Activated T-helper 1 cell treated with anti-CD3 and anti-CD28 coated beads, Interleukin-12 subunit alpha, Interleukin-12 subunit beta, Interleukin-2, Interleukin-4 antibody, amounts not matched to agents 30 ng/mL and 10 ng/mL and 1 ng/mL, durations not matched to agents 14 hours and 24 hours and 36 hours (primary cell): ENCODE measurements around the gene ICA1. TPM values are rescaled to one million over a fixed set of nuclear protein-coding genes. Genes with fewer than 3 reads are reported as not detected.
"Not testable (repeated sequence)": the region's sequence is repeated elsewhere in the genome, so short reads cannot be mapped to it uniquely, and the experiment has no call there.

Source experiments
- DNase-seq: peaks from one replicate; pipeline ENCODE4 v3.0.0; 2021; ENCODE audit warnings: low spot score
- H3K27ac Mint-ChIP-seq: one replicate; pipeline ENCODE4 v1.8.0; 2021; ENCODE audit warnings: mild to moderate bottlenecking, mixed read lengths
- H3K27me3 Mint-ChIP-seq: one replicate; pipeline ENCODE4 v1.8.0; 2022; ENCODE audit warnings: mild to moderate bottlenecking, moderate library complexity, mixed read lengths; ENCODE audit not compliant: insufficient read depth
- H3K36me3 Mint-ChIP-seq: one replicate; pipeline ENCODE4 v1.8.0; 2021; ENCODE audit warnings: low read depth, mixed read lengths
- H3K4me1 Mint-ChIP-seq: one replicate; pipeline ENCODE4 v1.8.0; 2021; ENCODE audit warnings: low read depth, mixed read lengths
- H3K4me3 Mint-ChIP-seq: one replicate; pipeline ENCODE4 v1.8.0; 2021; ENCODE audit warnings: mild to moderate bottlenecking, moderate library complexity, mixed read lengths
- H3K9me3 Mint-ChIP-seq: one replicate; pipeline ENCODE4 v1.8.0; 2021; ENCODE audit warnings: mixed read lengths
- intact Hi-C: fragments of 100-400 bp; cut with micrococcal nuclease; formaldehyde crosslinking; loops from one replicate; pipeline ENCODE4 v1.15.1; 2024
- total RNA-seq: library from RNA; stranded (reverse); gene quantifications from 2 replicates; pipeline ENCODE4 v1.2.3, GENCODE V29; 2022

ICA1 gene
- total RNA-seq, 1 donor from 2014 or later: 1.9 TPM

DNA sequence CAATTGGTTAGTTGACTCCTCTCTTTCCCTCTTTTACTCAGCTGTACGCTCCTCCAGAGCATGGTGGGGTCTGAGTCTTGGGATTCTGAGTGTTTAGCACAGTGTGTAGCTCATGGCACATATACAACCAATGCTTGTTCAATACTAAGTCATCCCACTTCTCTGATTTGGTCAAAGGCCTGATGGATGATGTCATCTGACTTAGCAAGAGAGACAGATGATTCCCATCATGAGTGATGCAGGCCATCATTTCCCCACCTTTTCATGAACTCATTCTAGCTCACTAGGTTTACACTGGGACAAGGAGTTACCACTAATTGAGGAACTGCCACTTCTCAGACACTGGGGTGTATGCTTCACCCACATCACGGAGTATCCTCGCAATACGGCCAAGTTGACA lies 3.8 kb downstream of the ICA1 start:
- H3K36me3 Mint-ChIP-seq: no peaks in the 10 kb centered on the region
- H3K9me3 Mint-ChIP-seq: no peaks in the 10 kb centered on the region
- DNase-seq: no peak
- peaks cover 22% of the 10 kb centered on the region for H3K27me3 Mint-ChIP-seq
- intact Hi-C loops: no loop called here
- H3K27ac Mint-ChIP-seq: no peak overlapping the region
- no peak overlapping the region for H3K4me3 Mint-ChIP-seq
- H3K4me1 Mint-ChIP-seq: peaks cover 9% of the 10 kb centered on the region

DNA sequence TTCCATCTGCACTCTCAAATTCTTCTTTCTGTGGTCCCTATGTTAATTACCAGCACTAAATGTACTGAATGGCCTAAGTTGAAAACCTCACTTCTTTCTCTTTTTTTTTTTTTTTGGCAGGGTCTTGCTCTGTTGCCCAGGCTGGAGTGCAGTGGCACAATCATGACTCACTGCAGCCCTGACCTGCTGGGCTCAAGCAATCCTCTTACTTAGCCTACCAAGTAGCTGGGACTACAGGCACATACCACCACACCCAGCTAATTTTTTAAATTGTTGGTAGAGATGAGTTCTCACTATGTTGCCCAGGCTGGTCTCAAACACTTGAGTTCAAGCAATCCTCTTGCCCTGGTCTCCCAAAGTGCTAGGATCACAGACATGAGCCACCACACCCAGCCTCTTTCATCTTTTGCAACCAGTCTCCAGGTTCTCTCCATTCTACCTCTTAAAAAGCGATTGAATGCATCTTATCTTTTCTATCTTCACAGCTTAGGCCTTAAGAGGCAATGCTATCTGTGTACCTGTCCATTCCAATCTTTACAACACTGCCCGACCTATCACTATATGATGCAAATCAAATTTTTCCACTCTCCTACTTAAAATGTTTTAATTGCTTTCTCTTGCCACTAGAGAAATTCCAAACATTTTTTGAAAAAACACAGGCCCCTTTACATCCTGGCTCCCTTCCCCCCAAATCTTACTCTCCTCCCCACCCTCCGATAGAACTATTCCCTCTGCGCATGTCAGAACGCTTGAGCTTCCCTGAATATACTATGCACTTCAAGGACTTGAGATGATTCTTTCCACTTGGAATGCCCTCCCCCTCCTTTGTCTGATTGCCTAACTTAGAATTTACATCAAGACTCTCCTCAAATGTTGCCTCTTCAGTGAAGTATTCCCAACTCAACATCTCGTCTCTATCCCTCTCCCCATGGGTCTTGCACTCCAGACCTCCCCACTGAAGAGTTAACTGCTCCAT lies 6.0 kb downstream of the ICA1 start:
- intact Hi-C loops: no loop called here
- Mint-ChIP-seq H3K27me3 (peaks cover 9% of the 10 kb centered on the region), H3K4me1 (peaks cover 5% of the 10 kb centered on the region), H3K27ac (no peak overlapping the region), H3K9me3 (no peaks in the 10 kb centered on the region), H3K36me3 (no peaks in the 10 kb centered on the region), H3K4me3 (no peak overlapping the region)
- DNase-seq: no peak

DNA sequence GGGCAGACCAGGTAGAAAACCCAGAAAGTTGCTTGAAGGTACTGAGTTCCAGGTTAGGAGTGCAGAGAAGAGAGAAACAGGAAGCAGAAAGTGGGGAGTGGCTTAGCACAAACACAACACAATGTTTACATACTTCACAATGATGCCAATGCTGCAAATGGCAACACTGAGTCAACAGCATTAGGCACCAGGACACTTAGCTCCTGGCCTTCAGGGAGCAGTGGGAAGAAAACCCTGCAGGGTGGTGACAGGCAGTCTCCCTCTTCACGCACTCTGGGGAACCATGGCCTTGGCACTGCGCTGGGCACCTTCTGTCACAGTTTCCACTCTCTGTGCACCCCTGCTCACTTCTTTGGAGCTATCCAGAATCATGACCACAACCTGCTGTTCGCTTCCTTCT lies 7.3 kb downstream of the ICA1 start:
- intact Hi-C loops: no loop called here
- Mint-ChIP-seq H3K36me3 (no peaks in the 10 kb centered on the region), H3K9me3 (no peaks in the 10 kb centered on the region), H3K4me3 (no peak overlapping the region), H3K27ac (no peak overlapping the region), H3K4me1 (no peaks in the 10 kb centered on the region), H3K27me3 (peaks cover 3% of the 10 kb centered on the region)
- DNase-seq: no peak

DNA sequence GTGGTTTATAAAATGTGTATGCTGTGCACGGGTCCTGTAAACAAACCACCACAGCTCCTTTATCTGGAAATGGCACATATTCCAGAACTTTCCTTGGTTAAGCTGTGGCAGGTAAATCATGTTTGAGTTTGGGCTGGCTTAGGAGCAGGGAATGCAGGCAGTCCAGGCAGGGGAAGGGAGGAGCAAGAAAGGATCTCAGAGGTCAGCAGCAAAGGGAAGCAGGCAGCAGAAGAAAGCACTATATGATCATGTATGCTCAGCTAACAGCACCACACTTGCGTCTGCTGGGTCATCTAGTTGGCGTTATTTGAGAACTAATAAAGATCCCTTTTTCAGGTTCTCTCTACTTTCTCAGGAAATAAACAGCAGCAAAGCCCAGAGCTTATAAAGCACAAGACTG lies 7.8 kb downstream of the ICA1 start:
- Mint-ChIP-seq H3K4me3 (no peak overlapping the region), H3K9me3 (no peaks in the 10 kb centered on the region), H3K27me3 (peaks cover 3% of the 10 kb centered on the region), H3K27ac (no peak overlapping the region), H3K4me1 (no peaks in the 10 kb centered on the region), H3K36me3 (no peaks in the 10 kb centered on the region)
- intact Hi-C loops: no loop called here
- no peak for DNase-seq

DNA sequence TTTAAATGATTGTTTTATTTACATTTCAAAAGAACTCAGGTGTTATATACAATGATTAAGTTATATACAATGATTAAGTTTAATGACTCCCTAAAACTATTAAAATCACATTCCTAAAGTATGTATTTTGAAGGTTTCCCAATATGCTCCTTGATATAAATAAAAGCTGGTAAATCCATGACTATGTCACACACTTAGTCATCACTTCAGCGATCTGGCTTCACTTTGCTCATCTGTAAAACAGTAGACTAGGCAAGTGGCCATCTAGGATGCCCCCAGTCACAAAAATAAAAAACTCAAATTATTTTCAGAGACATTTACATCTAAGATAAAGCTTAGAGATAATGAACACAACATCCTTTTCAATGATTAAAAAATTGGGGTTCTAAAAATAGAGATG lies 10.8 kb downstream of the ICA1 start:
- intact Hi-C loops: no loop called here
- no peak for DNase-seq
- no peak overlapping the region for H3K27ac Mint-ChIP-seq
- H3K36me3 Mint-ChIP-seq: no peaks in the 10 kb centered on the region
- peaks cover 5% of the 10 kb centered on the region for H3K27me3 Mint-ChIP-seq
- no peak overlapping the region for H3K4me3 Mint-ChIP-seq
- no peaks in the 10 kb centered on the region for H3K9me3 Mint-ChIP-seq
- no peaks in the 10 kb centered on the region for H3K4me1 Mint-ChIP-seq

DNA sequence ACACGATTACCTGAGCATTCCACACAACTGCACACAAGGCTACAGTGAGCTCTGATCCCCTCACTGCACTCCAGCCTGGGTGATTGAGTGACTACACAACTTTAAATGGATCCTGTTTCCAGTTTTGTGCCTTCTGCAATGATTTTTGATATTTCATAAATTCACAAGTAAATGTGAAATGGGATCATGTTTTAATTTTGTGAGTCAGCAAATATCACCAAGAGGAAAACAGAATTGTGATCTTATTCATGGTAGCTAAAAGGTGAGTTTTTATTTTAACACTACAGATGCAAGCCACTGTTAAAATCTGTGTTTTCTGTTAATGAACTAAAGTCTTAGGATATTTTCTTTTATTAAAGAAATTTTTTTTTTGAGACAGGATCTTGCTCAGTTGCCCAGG lies 11.4 kb downstream of the ICA1 start:
- intact Hi-C loops: no loop called here
- H3K4me3 Mint-ChIP-seq: no peak overlapping the region
- no peak for DNase-seq
- H3K27me3 Mint-ChIP-seq: peaks cover 5% of the 10 kb centered on the region
- H3K9me3 Mint-ChIP-seq: no peaks in the 10 kb centered on the region
- H3K36me3 Mint-ChIP-seq: no peaks in the 10 kb centered on the region
- H3K4me1 Mint-ChIP-seq: no peaks in the 10 kb centered on the region
- H3K27ac Mint-ChIP-seq: no peak overlapping the region

DNA sequence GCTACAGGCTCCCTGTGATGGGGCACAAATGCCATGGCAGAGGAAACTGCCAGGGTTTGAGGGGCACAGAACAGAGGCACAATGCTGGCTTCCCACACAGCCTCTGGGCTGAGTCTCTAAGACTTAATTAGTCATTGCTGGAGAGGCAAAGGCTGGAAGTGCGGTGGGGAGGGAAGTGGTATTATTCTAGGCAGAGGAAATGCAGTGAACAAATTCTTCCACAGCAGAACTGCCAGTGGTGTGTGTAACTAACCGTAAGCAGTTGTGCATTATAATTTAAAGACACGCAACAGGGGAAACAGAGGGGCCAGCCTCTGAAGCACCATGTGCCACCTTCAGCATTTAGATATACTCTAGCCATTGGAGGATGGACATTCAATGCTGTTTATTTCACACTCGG lies 12.8 kb downstream of the ICA1 start:
- H3K4me1 Mint-ChIP-seq: no peaks in the 10 kb centered on the region
- intact Hi-C loops: no loop called here
- H3K27me3 Mint-ChIP-seq: peaks cover 3% of the 10 kb centered on the region
- no peaks in the 10 kb centered on the region for H3K36me3 Mint-ChIP-seq
- H3K4me3 Mint-ChIP-seq: no peak overlapping the region
- H3K9me3 Mint-ChIP-seq: no peaks in the 10 kb centered on the region
- H3K27ac Mint-ChIP-seq: no peak overlapping the region
- no peak for DNase-seq

DNA sequence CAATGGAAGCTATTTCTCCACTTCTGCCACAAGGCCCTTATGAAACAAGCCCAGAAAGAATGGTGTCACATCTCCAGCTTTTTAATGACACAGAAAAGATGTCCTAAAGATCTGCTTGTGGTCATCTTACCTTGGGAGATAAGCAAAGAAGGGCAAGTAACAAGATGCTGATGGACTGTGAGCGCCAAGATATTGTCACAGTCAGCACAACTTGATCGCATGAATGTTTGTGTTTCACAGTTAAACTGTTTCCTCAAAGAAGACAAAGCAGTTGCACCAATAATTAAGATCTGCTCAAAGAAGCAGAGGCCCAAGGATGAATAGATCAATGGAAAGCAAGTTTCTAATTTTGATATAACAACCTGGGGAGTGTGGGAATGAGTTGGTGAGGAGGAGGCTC lies 15.9 kb downstream of the ICA1 start:
- Mint-ChIP-seq H3K27me3 (peaks cover 3% of the 10 kb centered on the region), H3K4me1 (no peaks in the 10 kb centered on the region), H3K9me3 (no peaks in the 10 kb centered on the region), H3K27ac (no peak overlapping the region), H3K4me3 (no peak overlapping the region), H3K36me3 (no peaks in the 10 kb centered on the region)
- no peak for DNase-seq
- intact Hi-C loops: no loop called here

DNA sequence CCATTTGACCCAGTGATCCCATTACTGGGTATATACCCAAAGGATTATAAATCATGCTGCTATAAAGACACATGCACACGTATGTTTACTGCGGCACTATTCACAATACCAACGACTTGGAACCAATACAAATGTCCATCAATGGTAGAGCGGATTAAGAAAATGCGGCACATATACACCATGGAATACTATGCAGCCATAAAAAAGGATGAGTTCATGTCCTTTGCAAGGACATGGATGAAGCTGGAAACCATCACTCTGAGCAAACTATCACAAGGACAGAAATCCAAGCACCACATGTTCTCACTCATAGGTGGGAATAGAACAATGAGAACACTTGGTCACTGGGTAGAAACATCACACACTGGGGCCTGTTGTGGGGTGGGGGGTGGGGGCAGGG lies 16.9 kb downstream of the ICA1 start:
- H3K27me3 Mint-ChIP-seq: peaks cover 12% of the 10 kb centered on the region
- H3K36me3 Mint-ChIP-seq, DNase-seq, H3K27ac Mint-ChIP-seq, H3K4me3 Mint-ChIP-seq, H3K9me3 Mint-ChIP-seq, intact Hi-C loops, H3K4me1 Mint-ChIP-seq: not testable (repeated sequence)

DNA sequence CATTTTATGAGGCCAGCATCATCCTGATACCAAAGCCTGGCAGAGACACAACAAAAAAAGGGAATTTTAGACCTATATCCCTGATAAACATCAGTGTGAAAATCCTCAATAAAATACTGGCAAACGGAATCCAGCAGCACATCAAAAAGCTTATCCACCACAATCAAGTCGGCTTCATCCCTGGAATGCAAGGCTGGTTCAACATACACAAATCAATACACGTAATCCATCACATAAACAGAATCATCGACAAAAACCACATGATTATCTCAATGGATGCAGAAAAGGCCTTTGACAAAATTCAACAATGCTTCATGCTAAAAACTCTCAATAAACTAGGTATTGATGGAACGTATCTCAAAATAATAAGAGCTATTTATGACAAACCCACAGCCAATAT lies 18.9 kb downstream of the ICA1 start:
- H3K27ac Mint-ChIP-seq, H3K4me1 Mint-ChIP-seq, H3K4me3 Mint-ChIP-seq, intact Hi-C loops, H3K36me3 Mint-ChIP-seq, H3K9me3 Mint-ChIP-seq, DNase-seq: not testable (repeated sequence)
- H3K27me3 Mint-ChIP-seq: peaks cover 12% of the 10 kb centered on the region

DNA sequence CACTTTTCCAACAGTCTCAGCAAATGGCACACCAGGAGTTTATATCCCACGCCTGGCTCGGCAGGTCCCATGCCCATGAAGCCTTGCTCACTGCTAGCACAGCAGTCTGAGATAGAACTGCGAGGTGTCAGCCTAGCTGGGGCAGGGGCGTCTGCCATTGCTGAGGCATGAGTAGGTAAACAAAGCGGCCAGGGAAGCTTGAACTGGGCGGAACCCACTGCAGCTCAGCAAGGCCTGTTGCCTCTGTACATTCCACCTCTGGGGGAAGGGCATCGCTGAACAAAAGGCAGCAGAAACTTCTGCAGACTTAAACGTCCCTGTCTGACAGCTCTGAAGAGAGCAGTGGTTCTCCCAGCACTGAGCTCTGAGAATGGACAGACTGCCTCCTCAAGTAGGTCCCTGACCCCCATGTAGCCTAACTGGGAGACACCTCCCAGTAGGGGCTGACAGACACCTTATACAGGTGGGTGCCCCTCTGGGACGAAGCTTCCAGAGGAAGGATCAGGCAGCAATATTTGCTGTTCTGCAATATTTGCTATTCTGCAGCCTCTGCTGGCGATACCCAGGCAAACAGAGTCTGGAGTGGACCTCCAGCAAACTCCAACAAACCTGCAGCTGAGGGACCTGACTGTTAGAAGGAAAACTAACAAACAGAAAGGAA lies 22.1 kb downstream of the ICA1 start:
- not testable (repeated sequence) for H3K4me3 Mint-ChIP-seq, H3K4me1 Mint-ChIP-seq

DNA sequence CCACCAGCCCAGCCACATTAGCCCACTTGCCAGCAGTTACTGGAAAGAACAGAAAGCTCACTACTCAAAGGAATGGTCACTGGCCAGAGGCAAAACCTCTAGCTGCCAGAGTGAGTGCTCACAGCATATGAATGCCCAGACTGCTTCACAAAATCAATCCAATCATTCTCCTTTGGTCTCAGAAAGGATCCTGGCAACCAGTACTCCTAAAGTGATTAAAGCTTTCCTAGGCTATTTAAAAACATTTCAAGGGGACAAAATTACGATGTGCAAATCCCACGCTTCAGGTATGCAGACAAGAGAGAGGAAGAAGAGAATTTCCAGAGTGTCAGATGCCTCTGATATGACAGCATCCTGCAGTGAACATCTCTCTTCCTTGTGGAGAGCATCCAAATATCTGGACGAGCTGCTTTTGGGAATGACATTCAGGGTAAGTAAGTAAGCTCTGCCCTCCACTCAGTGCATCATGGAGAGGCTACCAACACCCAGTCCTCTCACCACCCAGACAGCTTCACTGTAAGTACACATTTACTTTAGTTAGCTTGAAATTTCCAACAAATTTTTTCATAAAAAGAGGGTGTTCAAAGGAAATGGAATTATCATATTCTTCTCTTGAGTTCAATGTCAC lies 25.1 kb downstream of the ICA1 start:
- no peaks in the 10 kb centered on the region for H3K36me3 Mint-ChIP-seq
- peaks cover 31% of the 10 kb centered on the region for H3K27me3 Mint-ChIP-seq
- intact Hi-C loops: no loop called here
- no peak overlapping the region for H3K27ac Mint-ChIP-seq
- peaks cover 4% of the 10 kb centered on the region for H3K9me3 Mint-ChIP-seq
- H3K4me3 Mint-ChIP-seq: no peak overlapping the region
- no peak for DNase-seq
- no peaks in the 10 kb centered on the region for H3K4me1 Mint-ChIP-seq

More for the DNA sequence above, 22.1 kb downstream of the ICA1 start:
- H3K27ac Mint-ChIP-seq, intact Hi-C loops, DNase-seq, H3K9me3 Mint-ChIP-seq, H3K36me3 Mint-ChIP-seq: not testable (repeated sequence)
- H3K27me3 Mint-ChIP-seq: peaks cover 25% of the 10 kb centered on the region
